NCI-H1048 (cell line): Measurements from ENCODE around the gene KLHL17.
"Not testable (repeated sequence)": the region's sequence is repeated elsewhere in the genome, so short reads cannot be mapped to it uniquely, and the experiment has no call there.

Experiments
- DNase-seq: peaks from one replicate; lab custom pipeline; 2025; lab: John Stamatoyannopoulos, UW

KLHL17 gene

DNA sequence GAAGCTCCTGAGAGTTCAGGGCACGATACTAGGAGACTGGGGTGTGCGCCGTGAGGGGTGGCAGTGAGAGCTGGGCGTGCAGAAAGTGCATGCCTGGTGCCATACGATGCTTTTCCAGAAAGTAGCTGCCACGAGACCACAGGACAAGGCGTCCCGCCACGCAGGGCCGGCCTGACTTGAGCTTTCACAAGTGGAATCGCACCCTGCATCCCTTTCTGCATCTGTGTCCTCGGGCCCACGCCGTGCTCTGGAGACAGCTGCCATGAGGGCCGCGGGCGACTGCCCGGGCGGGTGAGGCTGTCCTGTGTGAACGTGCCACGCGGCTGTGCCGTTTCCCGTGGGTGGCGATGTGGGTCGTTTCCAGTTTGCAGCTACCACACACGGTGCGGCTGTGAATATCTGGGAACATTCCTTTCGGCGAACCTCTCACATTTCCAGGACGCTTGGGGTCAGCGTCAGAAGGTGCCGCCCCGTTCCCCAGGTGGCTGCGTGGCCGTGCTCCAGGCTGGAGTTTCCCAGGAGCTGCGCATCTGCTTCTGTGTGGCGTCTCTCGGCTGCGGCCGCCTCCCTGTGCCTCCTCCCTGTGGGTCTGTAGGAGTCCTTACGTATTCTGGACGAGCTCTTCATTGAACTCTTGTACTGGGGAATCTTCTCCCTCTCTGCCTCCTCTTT lies 22.5 kb downstream of the KLHL17 start:
- no peak for DNase-seq

DNA sequence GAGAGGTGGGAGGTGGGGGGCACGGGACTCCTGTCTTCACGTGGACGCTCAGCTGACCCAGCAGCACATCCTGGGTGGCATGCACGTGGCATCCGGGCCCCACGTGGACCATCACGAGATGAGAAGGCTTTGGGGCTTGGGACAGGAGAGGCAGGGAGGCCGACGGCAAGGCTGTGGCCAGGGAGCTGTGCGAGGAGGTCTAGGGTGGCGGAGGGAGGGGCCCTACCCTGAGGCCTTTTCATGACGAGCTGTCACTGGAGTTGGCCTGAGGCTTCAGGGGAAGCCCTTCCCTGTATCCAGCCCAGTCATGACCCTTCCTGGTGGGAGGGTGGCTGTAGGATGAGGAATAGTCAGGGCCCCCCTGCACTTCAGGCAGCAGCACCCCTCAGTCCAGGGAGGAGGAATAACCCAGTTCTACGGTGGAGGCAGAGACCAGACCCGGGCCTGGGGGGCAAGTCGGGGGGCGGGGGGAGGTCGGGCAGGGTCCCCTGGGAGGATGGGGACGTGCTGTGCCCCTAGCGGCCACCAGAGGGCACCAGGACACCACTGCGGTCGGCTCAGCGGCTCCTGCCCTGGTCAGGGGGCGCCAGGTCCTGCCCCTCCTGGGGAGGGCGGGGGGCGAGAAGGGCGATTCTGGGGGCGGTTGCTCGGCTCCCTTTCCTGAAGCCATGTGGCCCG lies 23.6 kb downstream of the KLHL17 start:
- no peak for DNase-seq

DNA sequence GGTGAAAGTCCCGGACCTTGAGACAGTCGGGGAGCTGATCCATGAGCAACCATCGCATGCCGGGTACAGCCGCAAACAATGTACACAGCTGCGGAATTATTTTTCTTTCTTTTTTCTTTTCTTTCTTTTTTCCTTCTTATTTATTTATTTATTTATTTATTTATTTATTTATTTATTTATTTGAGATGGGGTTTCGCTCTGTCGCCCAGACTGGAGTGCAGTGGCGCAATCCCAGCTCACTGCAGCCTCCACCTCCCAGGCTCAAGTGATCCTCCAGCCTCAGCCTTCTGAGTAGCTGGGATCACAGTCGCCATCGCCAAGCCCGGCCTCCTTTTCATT lies 24.1 kb downstream of the KLHL17 start:
- DNase-seq = no peak

DNA sequence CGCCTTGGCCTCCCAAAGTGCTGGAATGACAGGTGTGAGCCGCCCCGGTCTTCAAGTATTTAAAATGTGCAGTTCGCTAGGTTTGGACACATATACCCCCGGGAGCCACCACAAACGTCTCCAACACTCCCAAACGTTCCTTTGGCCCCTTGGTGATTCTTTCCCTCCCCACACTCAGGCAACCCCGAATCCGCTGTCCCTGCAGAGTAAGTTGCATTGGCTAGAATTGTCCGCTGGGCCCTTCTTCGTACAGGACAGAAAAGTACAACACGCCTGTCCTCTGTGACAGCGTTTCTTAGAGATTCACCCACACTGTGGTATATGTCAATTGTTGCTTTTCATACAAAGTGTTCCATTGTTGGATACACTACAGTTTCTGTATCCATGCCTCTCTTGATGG lies 24.7 kb downstream of the KLHL17 start:
- DNase-seq = no peak

DNA sequence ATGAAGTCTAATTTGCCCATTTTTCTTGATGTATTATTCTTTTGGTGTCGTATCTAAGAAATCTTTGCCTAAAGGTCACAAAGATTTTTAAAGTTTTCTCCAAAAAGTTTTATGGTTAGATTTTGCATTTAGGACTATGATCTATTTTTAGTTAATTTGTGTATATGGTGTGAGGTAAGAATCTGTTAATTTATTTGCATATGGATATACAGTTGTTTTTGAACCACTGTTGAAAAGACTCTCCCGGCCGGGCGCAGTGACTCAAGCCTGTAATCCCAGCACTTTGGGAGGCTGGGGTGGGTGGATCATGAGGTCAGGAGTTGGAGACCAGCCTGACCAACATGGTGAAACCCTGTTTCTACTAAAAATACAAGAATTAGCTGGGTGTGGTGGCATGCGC lies 27.7 kb downstream of the KLHL17 start:
- not testable (repeated sequence) for DNase-seq

DNA sequence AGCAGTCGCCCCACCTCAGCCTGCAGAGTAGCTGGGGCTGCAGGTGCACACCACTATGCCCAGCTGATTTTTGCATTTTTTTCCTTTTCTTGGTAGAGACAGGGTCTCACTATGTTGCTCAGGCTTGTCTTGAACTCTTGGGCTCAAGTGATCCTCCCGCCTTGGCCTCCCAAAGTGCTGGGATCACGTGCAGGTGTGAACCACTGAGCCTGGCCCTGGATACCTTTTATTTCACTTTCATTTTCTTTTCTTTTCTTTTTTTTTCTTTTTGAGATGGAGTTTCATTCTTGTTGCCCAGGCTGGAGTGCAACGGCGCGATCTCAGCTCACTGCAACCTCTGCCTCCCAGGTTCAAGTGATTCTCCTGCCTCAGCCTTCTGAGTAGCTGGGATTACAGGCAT lies 30.9 kb downstream of the KLHL17 start:
- not testable (repeated sequence) for DNase-seq

DNA sequence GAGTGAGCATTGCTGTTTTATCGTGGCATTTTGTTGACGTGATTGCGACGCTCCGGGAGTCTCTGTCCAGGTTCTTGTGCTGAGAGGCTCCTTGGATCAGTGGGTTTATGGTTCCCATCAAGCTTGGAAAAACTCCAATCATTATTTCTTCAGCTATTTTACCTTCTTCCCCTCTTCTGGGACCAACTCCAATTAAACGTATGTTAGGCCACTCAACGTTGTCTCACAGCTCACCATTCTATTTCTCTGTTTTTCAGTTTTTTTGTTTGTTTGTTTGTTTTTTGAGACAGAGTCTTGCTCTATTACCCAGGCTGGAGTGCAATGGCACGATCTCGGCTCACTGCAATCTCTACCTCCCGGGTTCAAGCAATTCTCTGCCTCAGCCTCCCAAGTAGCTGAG lies 31.5 kb downstream of the KLHL17 start:
- DNase-seq = no peak

DNA sequence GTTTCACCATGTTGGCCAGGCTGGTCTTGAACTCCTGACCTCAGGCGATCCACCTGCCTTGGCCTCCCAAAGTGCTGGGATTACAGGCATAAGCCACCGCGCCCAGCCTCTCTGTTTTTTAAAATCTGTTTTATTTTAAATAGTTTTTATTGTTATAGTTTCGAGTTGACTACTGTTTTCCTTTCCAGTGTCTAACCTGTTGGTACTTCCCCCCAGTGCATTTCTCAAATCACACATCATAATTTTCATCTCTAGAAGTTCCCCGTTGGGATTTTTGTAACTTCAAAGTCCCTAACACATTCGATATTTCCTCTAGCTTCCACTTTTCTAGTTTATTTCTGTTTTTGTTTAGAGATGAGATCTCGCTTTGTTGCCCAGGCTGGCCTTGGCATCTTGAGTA lies 32.0 kb downstream of the KLHL17 start:
- no peak for DNase-seq

DNA sequence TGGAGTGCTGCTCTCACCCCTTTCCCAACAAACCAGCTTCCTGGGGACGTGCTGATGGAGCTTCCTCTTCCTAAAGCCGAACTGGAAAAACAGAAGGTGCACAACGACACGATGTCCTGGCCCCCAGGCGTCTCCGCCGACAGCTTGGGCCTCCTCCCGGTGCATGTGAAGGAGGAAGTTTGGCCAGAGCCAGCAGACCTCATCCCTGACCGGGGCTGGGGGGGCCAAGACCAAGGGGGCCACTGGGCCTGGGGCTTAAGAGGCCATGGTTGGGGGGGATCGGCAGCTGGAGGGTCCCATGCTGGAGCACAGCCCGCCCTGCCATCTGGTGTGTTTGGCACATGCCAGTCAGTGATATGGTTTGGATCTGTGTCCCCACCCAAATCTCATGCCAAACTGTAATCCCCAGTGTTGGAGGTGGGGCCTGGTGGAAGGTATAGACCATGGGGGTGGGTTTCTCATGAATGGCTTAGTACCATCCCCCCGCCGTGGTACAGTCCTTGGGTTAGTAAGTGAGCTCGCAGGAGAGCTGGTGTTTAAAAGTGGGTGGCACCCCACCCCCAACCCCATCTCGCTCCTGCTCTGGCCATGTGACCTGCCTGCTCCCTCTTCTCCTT lies 33.1 kb downstream of the KLHL17 start:
- no peak for DNase-seq

DNA sequence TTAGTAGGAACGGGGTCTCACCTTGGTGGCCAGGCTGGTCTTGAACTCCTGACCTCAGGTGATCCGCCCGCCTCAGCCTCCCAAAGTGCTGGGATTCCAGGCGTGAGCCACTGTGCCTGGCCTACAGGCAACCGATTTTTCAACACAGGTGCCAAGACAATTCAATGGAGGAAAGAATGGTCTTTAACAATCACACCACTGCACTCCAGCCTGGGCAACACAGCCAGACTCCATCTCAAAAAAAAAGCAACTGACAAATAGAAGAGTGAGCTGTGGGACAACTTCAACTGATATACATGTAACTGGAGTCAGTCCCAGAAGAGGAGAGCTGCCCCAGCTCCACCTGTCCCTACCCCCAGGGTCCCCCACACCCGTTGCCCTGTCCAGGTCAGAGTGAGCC lies 34.2 kb downstream of the KLHL17 start:
- DNase-seq = not testable (repeated sequence)

DNA sequence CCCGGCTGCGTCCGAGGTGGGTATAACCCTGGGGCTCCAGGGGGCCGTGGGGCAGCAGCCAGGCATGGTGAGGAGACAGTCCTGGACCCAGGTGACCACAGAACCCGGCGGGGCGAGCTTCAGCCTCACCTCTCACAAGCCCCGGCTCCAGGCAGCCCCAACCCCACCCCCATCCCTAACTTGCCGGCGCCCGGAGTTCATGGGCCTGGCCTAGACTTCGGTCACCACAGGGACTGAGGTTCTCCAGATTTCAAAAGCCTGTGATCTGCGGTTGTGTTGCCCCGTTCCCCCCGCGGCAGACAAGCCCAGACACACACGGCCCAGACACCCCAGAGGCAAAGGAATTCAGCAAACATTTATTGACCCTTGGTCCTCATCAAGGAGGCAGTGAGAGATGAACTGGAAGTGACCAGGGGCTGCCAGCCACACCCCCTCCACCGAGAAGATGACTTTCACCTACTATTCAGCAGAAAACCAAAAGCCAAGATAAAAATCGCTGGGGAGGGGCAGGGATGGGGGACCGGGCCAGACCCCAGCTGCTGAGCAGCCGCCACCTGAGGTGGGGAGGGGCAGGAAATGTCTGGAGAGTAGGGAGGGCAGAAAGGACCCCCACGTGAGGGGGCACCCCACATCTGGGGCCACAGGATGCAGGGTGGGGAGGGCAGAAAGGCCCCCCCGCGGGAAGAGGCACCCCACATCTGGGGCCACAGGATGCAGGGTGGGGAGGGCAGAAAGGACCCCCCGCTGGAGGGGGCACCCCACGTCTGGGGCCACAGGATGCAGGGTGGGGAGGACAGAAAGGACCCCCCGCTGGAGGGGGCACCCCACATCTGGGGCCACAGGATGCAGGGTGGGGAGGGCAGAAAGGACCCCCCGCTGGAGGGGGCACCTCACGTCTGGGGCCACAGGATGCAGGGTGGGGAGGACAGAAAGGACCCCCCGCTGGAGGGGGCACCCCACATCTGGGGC lies 35.6 kb downstream of the KLHL17 start:
- DNase-seq = no peak

DNA sequence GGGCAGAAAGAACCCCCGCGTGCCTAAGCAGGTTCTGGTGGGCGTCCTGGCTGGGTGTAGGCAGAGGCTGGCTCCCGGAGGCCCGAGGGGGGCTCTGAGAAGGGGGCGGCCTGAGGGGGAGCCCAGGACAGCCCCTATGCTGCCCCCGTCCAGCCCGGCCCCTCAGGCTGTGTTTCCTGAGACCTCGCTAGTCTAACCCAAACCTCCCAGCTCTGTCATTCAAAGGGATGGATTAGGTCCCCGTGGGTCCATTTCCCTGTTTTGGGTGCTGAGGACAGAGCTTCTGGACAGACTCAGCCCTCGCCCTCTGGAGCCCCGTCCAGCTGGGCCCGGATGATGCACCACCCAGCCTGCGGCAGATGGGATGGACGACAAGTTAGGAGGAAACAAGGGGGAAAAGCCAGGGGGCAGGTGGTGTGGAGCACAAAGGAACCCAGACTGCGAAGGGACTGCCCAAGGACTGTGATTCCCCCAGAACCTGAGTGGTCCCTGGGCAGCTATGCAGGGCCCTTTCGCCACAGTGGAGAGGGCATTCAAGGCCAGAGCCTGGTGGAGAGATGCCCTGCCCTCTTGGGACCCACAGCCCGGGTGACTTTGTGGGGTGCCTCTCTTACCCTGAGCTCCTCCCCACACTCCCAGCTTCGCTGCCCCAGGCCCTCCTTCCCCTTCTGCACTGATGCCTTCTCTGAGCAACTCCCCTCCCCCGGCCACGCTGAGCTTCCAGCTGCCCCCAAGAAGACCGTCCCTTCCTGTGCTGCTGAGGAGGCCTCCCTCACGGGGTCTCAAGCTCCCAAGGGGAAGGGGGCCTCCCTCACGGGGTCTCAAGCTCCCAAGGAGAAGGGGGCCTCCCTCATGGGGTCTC lies 36.7 kb downstream of the KLHL17 start:
- DNase-seq = no peak

DNA sequence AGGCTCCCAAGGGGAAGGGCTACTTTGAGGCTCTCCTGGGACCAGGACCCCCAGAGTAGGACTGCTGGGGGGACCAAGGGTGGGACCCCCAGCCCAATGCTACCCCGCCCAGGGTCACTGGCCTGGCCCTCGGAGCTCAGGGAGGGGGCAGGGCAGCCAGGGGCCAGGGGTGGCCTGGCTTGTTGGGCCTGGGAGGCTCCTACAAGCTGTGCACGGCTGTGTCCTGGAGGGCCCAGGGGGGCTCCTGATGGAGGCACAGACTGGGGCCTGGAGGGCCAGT lies 37.3 kb downstream of the KLHL17 start:
- no peak for DNase-seq

DNA sequence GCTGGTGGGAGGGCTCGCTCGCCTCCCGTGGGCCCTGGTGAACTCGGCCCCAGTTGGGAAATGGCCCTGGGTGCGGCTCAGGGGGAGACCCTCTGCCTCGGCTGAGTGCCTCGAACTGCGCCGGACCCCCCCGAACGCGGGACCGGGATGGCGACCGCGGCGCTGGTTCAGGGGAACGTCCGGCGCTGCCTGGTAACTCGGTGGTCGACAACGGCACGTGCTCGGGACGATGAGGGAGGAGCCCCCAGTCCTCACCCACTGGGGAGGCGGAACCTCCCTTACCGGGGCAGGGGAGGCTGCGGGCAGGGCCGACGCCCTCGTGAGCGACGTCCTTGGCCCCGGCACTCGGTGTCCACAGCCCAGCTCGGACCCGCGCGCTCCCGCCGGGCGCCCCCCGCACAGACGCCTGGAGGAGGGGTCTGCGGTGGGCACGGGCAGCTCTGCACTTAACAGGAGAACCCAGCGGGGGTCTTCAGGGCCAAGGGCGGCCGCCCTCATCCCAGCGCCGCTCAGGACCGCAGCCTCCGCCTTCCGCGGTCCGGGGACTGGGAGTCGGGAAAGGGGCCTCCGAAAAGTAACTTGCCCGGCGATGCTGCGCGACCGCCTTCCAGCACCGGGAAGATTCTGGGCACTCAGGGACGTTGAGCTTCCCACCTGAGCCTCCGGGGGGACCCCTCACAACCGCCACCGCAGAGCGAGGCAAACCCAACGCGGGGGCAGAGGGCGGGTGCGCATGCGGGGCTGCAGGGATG lies 37.8 kb downstream of the KLHL17 start:
- DNase-seq = no peak

DNA sequence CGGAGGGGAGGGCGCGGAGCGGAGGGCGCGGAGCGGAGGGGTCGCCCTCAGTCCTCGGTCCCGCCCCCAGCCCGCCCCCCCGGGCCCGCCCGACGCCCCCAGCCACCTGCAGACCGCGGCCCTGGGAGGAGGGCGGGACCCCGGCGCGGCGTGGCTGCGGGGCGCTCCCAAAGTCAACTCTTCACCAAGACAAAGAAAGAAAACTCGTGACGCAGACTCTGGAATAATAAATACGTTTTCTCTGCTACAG lies 38.3 kb downstream of the KLHL17 start:
- no peak for DNase-seq

DNA sequence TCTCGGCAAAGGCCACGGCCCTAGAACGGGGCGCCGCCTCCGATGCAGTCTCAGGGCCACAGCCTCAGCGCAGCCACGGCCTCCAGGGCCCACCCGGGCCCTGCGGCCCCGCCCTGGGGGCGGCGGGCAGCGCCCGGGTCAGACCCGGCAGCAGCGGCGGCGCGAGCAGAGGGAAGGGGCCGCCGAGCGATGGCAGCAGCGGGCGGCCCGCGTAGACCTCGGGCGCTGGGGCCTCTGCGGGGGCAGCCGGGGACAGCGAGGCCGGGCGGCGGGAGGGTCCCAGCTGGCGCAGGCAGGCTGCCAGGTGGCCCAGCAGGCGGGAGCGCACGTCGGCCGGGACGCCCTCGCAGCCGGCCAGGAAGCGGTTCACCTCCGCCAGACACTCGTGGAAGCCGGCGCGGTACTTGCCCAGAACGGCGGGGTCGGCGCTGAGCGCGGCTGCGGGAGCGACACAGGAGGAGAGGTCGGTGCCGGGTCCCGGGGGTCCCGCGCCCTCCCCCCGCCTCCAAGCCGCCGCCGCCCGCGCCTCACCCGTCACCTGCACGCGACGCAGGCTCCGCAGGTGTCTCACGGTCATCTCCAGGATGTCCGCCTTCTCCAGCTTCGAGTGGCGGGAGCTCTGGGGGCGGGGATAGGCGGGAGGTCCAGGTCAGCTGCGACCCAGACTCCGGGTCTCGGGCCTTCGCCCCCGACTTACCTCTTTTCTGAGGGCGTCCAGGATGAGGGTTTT lies 38.8 kb downstream of the KLHL17 start:
- DNase-seq = no peak

DNA sequence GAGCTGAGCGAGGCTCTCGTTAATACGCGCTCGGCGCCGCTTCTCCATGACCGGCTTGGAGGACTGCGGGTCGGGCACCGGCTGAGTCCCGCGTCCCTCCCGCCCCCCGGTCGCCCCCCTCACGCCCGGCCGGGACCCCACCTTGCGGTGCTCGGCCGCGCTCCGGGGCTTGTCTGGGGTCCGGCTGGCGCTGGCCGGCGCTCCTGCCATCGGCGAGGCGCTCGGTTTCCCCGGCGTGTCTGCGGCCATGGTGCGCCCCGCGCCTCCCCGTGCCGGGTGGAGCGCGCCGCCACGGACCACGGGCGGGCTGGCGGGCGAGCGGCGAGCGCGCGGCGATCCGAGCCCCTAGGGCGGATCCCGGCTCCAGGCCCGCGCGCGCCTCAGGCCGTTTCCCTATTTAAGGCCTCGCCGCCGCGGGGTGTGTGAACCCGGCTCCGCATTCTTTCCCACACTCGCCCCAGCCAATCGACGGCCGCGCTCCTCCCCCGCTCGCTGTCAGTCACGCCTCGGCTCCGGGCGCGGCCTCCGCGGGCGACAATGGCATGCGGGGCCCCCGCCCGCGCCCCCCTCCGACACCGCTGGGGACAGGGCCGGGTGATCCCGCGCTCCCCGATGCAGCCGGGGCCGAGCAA lies 39.5 kb downstream of the KLHL17 start, which contains the start of gene HES4:
Gene HES4, minus strand, starts transcription at position 373 of the 632 bp plus-strand sequence. Its CDS starts 124 bp downstream, at position 249.
- DNase-seq = peak; percentile 73

DNA sequence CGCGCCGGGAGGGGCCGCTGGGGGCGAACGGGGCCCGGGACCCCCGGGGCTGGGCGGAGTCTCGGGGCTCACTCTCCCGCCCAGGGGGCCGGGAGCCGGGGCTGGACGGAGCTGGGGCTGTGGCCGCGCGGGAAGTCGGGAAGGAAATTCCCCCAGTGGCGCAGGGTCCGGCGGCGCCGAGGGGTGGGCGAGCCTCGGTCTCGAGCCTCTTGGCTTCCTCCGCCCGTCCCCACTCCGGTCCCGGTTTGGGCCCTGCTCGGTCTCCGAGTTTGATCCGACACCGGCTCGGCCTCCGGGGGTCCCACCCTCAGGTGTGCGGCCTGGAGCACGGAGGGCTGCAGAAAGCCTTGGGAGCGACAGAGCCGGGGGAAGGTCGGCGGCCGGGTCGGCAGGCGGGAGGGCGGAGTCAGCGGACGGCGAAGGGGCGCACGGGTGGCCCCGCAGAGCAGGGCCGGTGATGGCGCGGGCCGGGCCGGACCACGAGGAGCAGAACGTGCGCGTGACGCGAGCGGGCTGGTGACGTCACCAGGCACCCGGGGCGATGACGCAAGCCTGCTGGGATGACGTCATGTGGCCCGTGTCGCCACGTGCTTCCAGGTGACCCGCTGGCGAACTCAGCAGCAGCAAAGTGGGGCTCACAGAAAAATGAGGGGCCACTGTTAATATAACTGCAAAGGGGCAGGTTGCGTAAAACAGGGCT lies 40.1 kb downstream of the KLHL17 start:
- DNase-seq = peak; percentile 73

DNA sequence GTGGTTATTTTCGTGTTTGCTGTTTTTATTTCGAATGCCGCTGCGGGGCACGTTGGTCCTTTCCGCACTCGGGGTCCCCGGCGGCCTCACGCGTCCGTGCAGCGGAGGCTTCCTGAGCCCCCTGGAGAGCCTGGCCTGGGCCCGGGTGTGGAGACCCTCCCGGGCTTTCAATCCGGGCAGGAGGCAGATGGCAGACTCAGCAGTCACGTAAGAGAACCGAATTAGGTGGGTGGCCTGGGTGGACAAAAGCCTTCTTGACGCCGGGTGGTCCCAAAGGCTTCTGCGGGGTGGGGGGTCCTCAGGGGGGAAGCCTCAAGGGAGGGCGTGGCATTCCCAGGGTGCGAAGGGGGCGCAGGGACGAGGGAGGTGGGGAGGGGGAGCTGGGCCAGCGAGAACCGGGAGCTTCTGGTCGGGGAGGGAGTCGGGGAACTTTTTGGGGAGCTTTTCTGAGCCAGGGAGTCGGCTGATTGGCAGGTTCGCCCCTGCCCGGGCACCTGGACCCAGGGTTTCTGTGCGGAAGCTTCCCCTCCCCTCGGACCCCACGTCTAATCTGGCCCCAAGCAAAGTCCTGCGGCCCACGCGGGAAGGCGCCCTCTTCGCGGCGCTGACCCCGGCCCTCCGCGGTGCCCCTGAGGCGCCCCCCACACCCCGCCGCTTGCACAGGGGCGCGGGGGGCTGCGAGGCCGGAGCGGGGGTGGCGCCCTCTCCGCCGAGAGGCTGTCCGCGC lies 40.8 kb downstream of the KLHL17 start:
- no peak for DNase-seq
